NCI-H146 (cell line): ENCODE results near the gene GTF3A.

Source experiments
- DNase-seq: peaks from one replicate; lab custom pipeline; 2025; lab: John Stamatoyannopoulos, UW

GTF3A gene

DNA sequence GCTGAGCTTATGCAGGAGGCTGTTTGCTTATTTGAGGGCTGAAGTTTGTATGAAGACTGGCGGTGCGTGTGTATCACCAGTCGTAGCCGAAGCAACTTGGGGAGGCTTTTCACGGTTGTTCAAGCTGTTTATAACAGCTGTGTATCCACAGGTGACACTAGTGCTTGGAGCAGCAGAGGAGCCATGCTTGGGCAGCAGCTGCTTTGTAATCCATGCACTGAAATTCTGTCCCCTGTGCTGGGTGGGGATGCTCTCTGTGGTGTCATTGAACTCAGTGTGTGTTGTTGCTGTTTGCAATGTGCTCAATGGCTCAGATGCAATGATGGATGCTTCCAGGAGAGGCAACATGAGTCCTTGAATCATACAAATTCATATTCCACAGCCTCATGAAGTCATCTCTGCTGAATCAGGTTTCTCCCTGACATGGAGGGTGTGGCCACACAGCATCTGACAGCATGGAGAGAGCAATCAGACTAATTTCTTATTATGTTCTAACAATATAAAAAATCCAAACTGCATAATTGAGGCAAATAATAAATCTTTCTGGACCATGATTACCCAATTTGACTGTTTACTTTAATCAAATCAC lies 18.8 kb upstream of the GTF3A start:
- DNase-seq = no peak

DNA sequence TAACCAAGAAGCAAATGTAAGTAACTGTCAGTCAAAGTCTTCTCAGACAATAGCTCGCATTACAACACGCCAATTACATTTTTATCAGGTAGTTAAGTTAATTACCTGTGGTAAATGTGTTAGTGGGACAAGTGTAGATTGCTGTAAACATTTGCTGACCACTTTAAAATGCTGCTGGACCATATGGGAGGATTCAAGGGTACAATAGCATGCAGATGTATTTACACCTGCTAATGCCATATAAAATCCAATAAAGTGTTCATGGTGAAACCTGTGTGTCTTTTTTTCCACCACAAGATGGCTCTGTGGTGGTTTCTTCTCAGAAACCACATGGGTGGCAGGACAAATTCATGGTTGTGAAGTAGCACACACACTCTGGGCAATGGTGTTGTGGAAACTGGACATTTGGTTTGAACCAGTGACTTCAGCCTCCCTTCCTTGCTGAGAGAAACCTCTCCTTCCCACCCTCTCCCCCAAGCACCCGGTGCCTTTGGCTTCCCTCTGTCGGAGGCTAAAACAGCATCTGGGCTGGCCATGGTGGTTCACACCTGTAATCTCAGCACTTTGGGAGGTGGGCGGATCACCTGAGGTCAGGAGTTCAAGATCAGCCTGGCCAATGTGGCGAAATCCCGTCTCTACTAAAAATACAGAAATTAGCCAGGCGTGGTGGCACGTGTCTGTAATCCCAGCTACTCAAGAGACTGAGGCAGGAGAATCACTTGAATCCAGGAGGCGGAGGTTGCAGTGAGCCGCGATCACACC lies 18.1 kb upstream of the GTF3A start:
- peak; percentile 73 for DNase-seq

GRCh38 chr13:27408074-27408473 lies 16.3 kb upstream of the GTF3A start:
- no peak for DNase-seq

GRCh38 chr13:27409013-27409412 lies 15.4 kb upstream of the GTF3A start:
- no peak for DNase-seq

DNA sequence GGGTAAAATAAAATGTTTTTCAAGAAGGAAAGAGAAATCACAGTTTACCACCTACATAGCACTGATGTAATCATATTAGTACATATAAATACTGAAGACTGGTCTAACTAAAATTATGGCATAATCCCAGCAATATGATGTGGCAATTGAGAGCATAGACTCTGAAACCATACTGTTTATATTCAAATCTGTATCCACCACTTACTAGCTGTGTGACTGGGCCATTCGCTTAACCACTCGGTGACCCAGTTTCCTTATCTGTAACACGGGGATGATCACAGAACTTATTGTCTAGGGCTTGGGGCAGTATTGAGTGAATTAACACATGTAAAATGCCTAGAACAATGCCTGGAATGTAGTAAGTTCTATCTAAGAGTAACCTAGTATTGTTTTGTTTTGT lies 13.1 kb upstream of the GTF3A start:
- no peak for DNase-seq

- DNase-seq = no peak
Observed at GRCh38 chr13:27415116-27415515, 9.3 kb upstream of the GTF3A start.

DNA sequence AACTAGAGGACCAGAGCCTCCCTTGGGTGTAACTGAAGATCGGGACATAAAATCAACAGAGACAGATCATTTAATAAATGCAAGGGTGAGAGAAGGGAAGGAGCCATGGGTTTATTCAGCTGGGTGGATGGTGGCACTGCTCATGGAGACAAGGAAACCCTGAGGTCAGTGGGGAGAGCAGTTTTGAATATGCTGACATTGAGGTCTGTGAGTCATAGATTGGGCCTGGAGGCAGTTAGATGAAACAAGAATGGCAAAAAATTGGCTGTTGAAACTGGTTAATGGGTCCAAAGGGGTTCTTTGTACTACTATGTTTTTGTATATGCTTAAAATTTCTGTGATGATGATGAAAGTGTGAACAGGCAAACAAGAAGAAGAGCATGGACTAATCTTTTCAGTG lies 5.1 kb upstream of the GTF3A start:
- no peak for DNase-seq

GRCh38 chr13:27421101-27421871 lies 3.1 kb upstream of the GTF3A start:
- no peak for DNase-seq

- DNase-seq = no peak
Observed at GRCh38 chr13:27423333-27423732, 1.1 kb upstream of the GTF3A start.

GRCh38 chr13:27425158-27425917 lies 919 bp downstream of the GTF3A start:
- peak; percentile 30 for DNase-seq

- DNase-seq = peak; percentile 56
Observed at GRCh38 chr13:27425918-27426630, 1.7 kb downstream of the GTF3A start.

- no peak for DNase-seq
Observed at GRCh38 chr13:27427641-27428040, 3.2 kb downstream of the GTF3A start.

DNA sequence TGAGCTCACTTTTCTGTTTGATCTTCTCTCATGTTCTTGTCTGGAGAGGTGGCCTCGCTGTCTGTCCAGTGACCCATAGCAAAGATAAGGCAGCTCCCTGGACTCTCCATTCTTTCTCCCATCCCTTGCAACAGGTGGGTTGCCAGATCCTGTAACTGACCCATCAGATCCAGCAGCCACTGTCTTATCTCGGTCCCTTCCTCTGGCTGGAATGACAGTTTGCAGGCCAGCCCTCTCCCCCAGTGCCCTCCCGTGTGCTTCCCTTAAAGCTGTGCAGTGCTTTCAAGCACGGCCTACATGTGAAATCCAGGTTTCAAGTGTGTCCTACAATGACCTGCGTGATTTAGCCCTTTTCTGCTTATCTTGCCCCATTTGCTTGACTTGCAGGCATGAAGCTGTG lies 3.7 kb downstream of the GTF3A start:
- DNase-seq = no peak

GRCh38 chr13:27432180-27432579 lies 7.8 kb downstream of the GTF3A start:
- no peak for DNase-seq

DNA sequence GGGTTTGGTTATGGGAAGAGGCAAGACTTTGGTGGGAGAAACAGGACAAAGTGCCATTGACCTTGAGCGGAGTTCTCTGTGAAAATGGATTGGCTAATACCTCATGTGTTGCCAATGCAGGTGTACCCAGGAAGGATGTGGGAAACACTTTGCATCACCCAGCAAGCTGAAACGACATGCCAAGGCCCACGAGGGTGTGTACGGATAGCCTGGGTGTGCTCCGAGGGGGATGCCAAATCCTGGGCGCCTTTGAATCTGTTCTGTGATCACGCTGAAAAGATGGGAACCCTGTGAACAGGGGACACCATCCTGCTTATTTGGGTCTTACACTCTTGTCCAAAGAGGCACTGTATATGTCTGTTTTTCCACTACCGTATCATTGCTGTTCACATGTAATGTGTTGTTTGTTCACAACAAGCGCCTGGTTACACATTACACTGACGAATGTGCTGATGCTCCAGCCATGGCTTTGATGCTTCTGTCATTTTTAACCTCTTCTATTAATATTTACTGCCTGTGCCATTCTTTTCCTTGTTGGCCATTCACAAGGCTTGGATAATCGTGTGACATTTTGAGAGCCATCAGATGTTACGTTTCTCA lies 8.3 kb downstream of the GTF3A start:
- DNase-seq = no peak

DNA sequence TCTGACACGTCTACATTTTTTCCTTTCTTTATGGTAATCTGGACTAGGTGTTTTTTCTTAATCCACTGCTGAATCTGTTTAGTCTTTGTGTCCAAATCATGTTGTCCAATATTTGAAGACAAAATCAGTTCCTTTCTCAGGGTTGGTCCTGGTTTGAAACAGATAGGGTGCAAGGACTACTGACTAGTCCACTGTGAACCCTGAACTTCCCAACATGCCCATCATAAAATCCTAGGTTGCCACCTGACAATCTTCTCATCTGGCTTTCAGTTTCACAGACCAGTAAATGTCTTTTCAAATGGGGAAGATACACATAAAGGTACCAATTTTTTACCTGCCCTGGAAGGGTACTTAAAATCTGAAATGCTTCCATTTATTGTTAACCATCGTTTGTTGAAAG lies 12.7 kb downstream of the GTF3A start:
- no peak for DNase-seq

DNA sequence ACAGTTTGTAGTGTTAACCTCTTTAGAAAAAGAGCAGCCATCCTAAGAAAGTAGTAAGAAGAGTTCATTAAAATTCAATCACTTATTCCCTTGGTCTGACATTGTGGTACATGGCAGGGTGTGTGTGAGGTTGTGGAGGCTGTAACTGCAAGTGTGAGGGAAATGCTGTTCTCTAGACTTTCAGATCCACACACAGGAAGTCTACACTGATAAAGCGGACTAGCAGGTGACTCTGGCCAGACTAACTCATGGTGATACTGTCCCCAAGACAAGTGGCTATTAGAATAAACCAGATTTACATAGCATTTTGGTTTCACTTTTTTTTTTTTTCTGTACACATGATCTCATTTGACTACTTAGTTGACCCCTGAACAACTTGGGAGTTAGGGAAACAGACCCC lies 16.0 kb downstream of the GTF3A start:
- DNase-seq = no peak

- DNase-seq = no peak
Observed at GRCh38 chr13:27442071-27442647, 17.7 kb downstream of the GTF3A start.

DNA sequence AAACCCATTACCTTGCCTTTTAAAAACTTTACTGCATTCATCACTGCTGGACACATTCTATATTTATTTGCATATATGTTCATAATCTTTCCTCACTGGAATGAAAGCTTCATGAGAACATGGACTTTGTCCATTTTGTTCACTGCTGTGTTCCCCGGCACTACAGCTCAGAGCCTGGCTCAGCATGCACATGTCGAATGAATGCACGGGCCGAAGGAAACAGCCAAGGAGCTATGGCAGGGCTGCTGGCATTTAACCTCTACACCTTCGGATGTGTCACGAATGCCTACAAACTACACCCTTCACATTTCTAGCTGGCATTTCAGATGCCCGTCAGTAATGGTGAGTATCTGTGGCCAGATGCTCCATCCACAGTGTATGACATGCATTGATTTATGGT lies 18.4 kb downstream of the GTF3A start:
- DNase-seq = no peak

DNA sequence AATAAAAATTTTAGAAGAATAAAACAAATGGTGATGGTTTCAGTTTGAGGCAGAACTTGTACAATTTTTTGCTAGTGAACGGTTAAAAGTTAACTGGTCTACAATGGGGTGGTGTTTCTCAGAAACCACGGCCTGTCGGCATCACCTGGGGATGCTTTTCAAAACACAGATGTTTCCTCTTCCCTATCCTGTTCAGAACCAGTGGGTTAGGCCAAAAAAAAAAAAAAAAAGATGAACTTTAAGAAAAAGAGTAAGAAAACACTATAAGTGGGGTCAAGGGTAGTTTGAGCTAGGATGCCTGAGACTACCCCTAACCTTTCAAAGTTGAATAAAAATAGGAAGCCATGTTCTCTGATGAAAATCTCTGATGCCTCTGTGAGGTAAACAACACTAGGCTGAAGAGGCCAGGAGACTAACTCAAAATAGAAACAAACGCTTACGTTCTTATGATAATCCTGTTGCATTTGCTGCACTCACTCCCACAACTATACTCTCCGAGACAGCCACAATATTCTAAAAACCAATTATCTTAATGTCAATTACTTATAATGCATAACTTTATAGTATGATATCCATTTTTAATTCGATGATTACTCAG lies 22.7 kb downstream of the GTF3A start:
- DNase-seq = no peak

GRCh38 chr13:27448308-27448707 lies 23.9 kb downstream of the GTF3A start:
- DNase-seq = no peak
